Ovary (tissue), 9 donors: ENCODE measurements around the gene ZNF800. TPM values are rescaled to one million over a fixed set of nuclear protein-coding genes. Genes with fewer than 3 reads are reported as not detected.
"Not testable (repeated sequence)": the region's sequence is repeated elsewhere in the genome, so short reads cannot be mapped to it uniquely, and the experiment has no call there.

Experiments used
- DNase-seq, 5 donors: peaks; one replicate each; pipeline ENCODE4 v3.0.0-alpha.2; 2019 to 2020
- H3K27ac ChIP-seq, 2 donors: fragments of 200-600 bp; one replicate each; pipeline versions ENCODE4 v1.5.1 to v1.8.0; 2019 to 2022
- H3K27me3 ChIP-seq: fragments of 200-600 bp; one replicate; pipeline ENCODE4 v1.8.0; 2022
- H3K36me3 ChIP-seq: fragments of 200-600 bp; sonication (generic); one replicate; pipeline ENCODE4 v1.5.1; 2019
- H3K4me1 ChIP-seq: one replicate; pipeline ENCODE4 v1.8.1; 2013; ENCODE audit warnings: mild to moderate bottlenecking, moderate library complexity; ENCODE audit not compliant: insufficient read depth
- H3K4me3 ChIP-seq: fragments of 200-600 bp; sonication (generic); one replicate; pipeline ENCODE4 v1.5.1; 2017
- H3K9me3 ChIP-seq, 2 donors: fragments of 200-600 bp in 1 of 2; sonication (generic) in 1 of 2; one replicate each; pipeline versions ENCODE4 v1.5.1 to v1.8.1; 2013 to 2019; ENCODE audit warnings: mild to moderate bottlenecking in 1 of 2, moderate library complexity in 1 of 2
- CTCF ChIP-seq, 3 donors: fragments of 450-650 bp in 2 of 3; fragments of 200-600 bp in 1 of 3; IDR thresholded peaks; one replicate each; pipeline versions ENCODE4 v1.5.1 to v1.8.0; 2016 to 2022; ENCODE audit warnings: antibody characterized with exemption in 3 of 3, mild to moderate bottlenecking in 1 of 3
- EP300 ChIP-seq: sonication (generic); formaldehyde crosslinking; IDR thresholded peaks from one replicate; pipeline ENCODE4 v1.6.1; 2017; ENCODE audit warnings: antibody characterized with exemption
- POLR2A ChIP-seq: fragments of 450-650 bp; IDR thresholded peaks from one replicate; pipeline ENCODE4 v1.6.1; 2017; ENCODE audit warnings: antibody characterized with exemption, mild to moderate bottlenecking, moderate library complexity
- WGBS, 3 donors: extraction: QIAGEN DNeasy Blood & Tissue Kit in 1 of 3; methylation state at CpG; one replicate each; pipeline versions ENCODE4 v1.1.5 to v1.1.7; 2013 to 2017; 5-methylcytosine and 5-hydroxymethylcytosine counted together
- intact Hi-C, 4 donors: fragments of 100-400 bp; cut with DNase I; formaldehyde crosslinking; loops; one replicate each; pipeline versions ENCODE4 v1.11.0 to v1.15.1; 2022 to 2023
- polyA plus RNA-seq, 2 donors: library from polyadenylated mRNA; stranded (reverse); fragments of 200-250 nt in 1 of 2; fragments of 350-450 nt in 1 of 2; fragmentation: Illumina TruSeq in 1 of 2; extraction: RNeasy Lipid Tissue Mini Kit (QIAGEN cat#74804) in 1 of 2; gene quantifications; one replicate each; pipeline ENCODE4 v1.2.3, GENCODE V29; 2013 to 2014
- total RNA-seq, 7 donors: library from RNA; depleted of rRNA in 2 of 7; stranded (reverse); fragments of >200 nt in 2 of 7; fragmentation: NEBNext Ultra II Directional in 3 of 7; extraction: Animal tissue kit (Norgen Biotek cat#: 25700) in 3 of 7; gene quantifications; one replicate each; pipeline versions ENCODE4 v1.1.0 to v1.2.4, GENCODE V29; 2016 to 2023
- donor health status: DM: no; HTN: no; CAD: no; lungs with moderate emphysema.
- donor health status: DM: no; HTN: no; CAD: no.
- donor health status: Bipolar disorder and iron deficiency.
- donor health status: DM: yes; HTN: yes; CAD: no.
- donor health status: DM: no; HTN: no; CAD: no.
- donor health status: DM: yes; HTN: yes; CAD: no.

The ZNF800 gene
- total and polyA plus RNA-seq, 9 donors = 7.3 to 36.2 (median 28.1) TPM

- intact Hi-C loops = no loop called here
- TF ChIP-seq POLR2A = no peak
- no peaks in the 10 kb centered on the region for H3K27me3 ChIP-seq
- no peaks in the 10 kb centered on the region for H3K36me3 ChIP-seq
- no peaks in the 10 kb centered on the region for H3K9me3 ChIP-seq
- 14 to 19% (median 18%) methylated on average over 2 of the region's 2 CpGs for WGBS, 3 donors
- H3K27ac ChIP-seq = no peak overlapping the region
- H3K4me1 ChIP-seq = no peaks in the 10 kb centered on the region
- DNase-seq = no peak
- no peak overlapping the region for H3K4me3 ChIP-seq
Measured at GRCh38 chr7:127437837-127438236, 45.3 kb upstream of the ZNF800 start.

DNA sequence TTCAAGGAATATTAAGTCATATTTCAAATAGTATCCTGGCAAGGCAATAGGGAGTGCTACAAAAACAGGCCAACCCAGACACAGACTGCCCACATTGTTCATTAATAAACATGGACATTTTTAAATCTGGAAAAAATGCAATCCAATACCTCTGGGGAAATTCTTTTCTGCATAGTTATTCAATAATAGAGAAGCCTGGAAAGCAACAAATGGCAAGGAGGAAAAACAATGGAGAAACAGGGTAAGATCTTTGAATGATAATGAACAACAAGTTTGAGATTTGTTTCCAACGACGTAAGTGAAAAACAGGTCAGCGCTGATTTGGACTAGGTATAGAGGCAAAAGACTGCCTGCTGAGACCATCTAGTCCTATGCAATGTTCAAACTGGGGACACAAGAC is 44.7 kb upstream of the ZNF800 start:
- H3K27ac ChIP-seq = no peak overlapping the region
- DNase-seq = no peak
- no peak overlapping the region for H3K4me3 ChIP-seq
- H3K36me3 ChIP-seq = no peaks in the 10 kb centered on the region
- no peaks in the 10 kb centered on the region for H3K9me3 ChIP-seq
- no peak for TF ChIP-seq POLR2A
- TF ChIP-seq CTCF (IDR thresholded peaks at IDR 0.05) = no peak
- no peak for TF ChIP-seq EP300
- intact Hi-C loops = no loop called here
- H3K27me3 ChIP-seq = no peaks in the 10 kb centered on the region
- no peaks in the 10 kb centered on the region for H3K4me1 ChIP-seq
- WGBS, 3 donors = 69 to 80% (median 79%) methylated on average over 3 of the region's 3 CpGs

DNA sequence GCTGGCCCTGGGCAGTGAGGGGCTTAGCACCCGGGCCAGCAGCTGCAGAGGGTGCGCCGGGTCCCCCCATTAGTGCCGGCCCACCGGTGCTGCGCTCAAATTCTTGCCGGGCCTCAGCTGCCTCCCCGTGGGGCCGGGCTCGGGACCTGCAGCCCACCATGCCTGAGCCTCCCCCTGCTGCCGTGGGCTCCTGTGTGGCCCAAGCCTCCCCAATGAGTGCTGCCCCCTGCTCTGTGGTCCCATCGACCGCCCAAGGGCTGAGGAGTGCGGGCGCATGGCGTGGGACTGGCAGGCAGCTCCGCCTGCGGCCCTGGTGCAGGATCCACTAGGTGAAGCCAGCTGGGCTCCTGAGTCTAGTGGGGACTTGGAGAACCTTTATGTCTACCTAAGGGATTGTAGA is 36.8 kb upstream of the ZNF800 start:
- WGBS, 3 donors = 86 to 97% (median 93%) methylated on average over 18 of the region's 18 CpGs
- DNase-seq, H3K9me3 ChIP-seq, H3K4me3 ChIP-seq, H3K27ac ChIP-seq, H3K4me1 ChIP-seq, H3K36me3 ChIP-seq, intact Hi-C loops, H3K27me3 ChIP-seq: not testable (repeated sequence)

- no peak overlapping the region for H3K27ac ChIP-seq
- H3K9me3 ChIP-seq = no peaks in the 10 kb centered on the region
- H3K36me3 ChIP-seq = no peaks in the 10 kb centered on the region
- no peak for DNase-seq
- intact Hi-C loops = no loop called here
- no peaks in the 10 kb centered on the region for H3K27me3 ChIP-seq
- no peak overlapping the region for H3K4me3 ChIP-seq
- TF ChIP-seq POLR2A (no peak), CTCF (IDR thresholded peaks at IDR 0.05) (no peak), EP300 (no peak)
- WGBS, 3 donors = 45 to 62% (median 47%) methylated on average over 2 of the region's 2 CpGs
- no peaks in the 10 kb centered on the region for H3K4me1 ChIP-seq
Measured at GRCh38 chr7:127419196-127419595, 26.7 kb upstream of the ZNF800 start.

- intact Hi-C loops = no loop called here
- no peak overlapping the region for H3K4me3 ChIP-seq
- H3K4me1 ChIP-seq = no peaks in the 10 kb centered on the region
- no peaks in the 10 kb centered on the region for H3K27me3 ChIP-seq
- no peak for DNase-seq
- WGBS, 3 donors = 48 to 49% (median 48%) methylated on average over 2 of the region's 2 CpGs
- no peaks in the 10 kb centered on the region for H3K36me3 ChIP-seq
- TF ChIP-seq CTCF (IDR thresholded peaks at IDR 0.05) = no peak
- no peak for TF ChIP-seq POLR2A
- no peak for TF ChIP-seq EP300
- no peak overlapping the region for H3K27ac ChIP-seq
- H3K9me3 ChIP-seq = no peaks in the 10 kb centered on the region
Measured at GRCh38 chr7:127418459-127418858, 26.0 kb upstream of the ZNF800 start.

- Histone ChIP-seq H3K27ac (no peak overlapping the region), H3K27me3 (no peaks in the 10 kb centered on the region), H3K9me3 (no peaks in the 10 kb centered on the region), H3K4me3 (no peak overlapping the region), H3K36me3 (no peaks in the 10 kb centered on the region), H3K4me1 (no peaks in the 10 kb centered on the region)
- TF ChIP-seq POLR2A (no peak), CTCF (IDR thresholded peaks at IDR 0.05) (no peak), EP300 (no peak)
- no peak for DNase-seq
- 82 to 86% (median 85%) methylated on average over 4 of the region's 4 CpGs for WGBS, 3 donors
- intact Hi-C loops = no loop called here
Measured at GRCh38 chr7:127417346-127417745, 24.8 kb upstream of the ZNF800 start.
